Mesothelial cell of epicardium (in vitro differentiated cells): ENCODE results near the gene FLVCR1. TPM values are rescaled to one million over a fixed set of nuclear protein-coding genes. Genes with fewer than 3 reads are reported as not detected.

Experiments used
- DNase-seq, 2 experiments: peaks; one replicate each; pipeline ENCODE4 v3.0.0; 2021; ENCODE audit warnings: low spot score in 2 of 2; ENCODE audit not compliant: unreplicated experiment in 2 of 2
- H3K27ac Mint-ChIP-seq: 2 replicates; pipeline ENCODE4 v1.8.0; 2021; ENCODE audit warnings: mixed read lengths
- H3K27me3 Mint-ChIP-seq: 2 replicates; pipeline ENCODE4 v1.8.0; 2021; ENCODE audit warnings: low read depth, mixed read lengths
- H3K36me3 Mint-ChIP-seq: 2 replicates; pipeline ENCODE4 v1.8.0; 2021; ENCODE audit warnings: mixed read lengths
- H3K4me1 Mint-ChIP-seq: 2 replicates; pipeline ENCODE4 v1.8.0; 2021; ENCODE audit warnings: mixed read lengths
- H3K4me3 Mint-ChIP-seq: 2 replicates; pipeline ENCODE4 v1.8.0; 2021; ENCODE audit warnings: mild to moderate bottlenecking, moderate library complexity, mixed read lengths
- H3K9me3 Mint-ChIP-seq: 2 replicates; pipeline ENCODE4 v1.8.0; 2021; ENCODE audit warnings: mixed read lengths
- CTCF ChIP-seq: fragments of 200-600 bp; sonication (generic); IDR thresholded peaks from one replicate; pipeline ENCODE4 v1.5.0; 2021; ENCODE audit warnings: antibody characterized with exemption; ENCODE audit not compliant: unreplicated experiment
- total RNA-seq: library from RNA; stranded (reverse); gene quantifications from 3 replicates; pipeline ENCODE4 v1.2.1, GENCODE V29; 2021

Gene FLVCR1
- total RNA-seq, 1 donor from 2014 or later, result 21.2 TPM

DNA sequence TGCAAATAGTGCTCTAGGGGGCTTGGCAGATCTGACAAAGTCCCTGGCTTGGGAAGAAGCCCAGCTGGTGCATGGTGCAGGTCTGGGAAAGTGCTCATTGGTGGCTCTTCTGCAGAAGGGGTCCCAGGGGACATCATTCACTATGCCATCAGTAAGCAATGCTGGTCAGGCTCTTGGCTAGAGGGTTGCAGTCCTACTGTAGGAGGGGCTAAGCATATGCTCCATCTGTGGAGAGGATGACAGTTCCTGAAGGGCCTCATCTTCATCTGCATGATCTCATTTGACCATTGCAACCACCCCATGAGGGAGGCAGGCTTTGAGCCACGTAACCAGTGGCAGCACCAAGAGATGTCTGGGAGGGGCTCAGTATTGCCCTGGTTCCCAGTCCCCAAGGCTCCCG, 60.7 kb downstream of the FLVCR1 start:
- no peaks in the 10 kb centered on the region for H3K9me3 Mint-ChIP-seq
- H3K27ac Mint-ChIP-seq, result no peak overlapping the region
- H3K36me3 Mint-ChIP-seq, result no peaks in the 10 kb centered on the region
- H3K4me3 Mint-ChIP-seq, result no peak overlapping the region
- H3K27me3 Mint-ChIP-seq, result peaks cover 8% of the 10 kb centered on the region
- no peak for TF ChIP-seq CTCF
- peaks cover 13% of the 10 kb centered on the region for H3K4me1 Mint-ChIP-seq
- DNase-seq, result no peak

- H3K27me3 Mint-ChIP-seq, result peaks cover 3% of the 10 kb centered on the region
- no peak for TF ChIP-seq CTCF
- no peak for DNase-seq
- H3K36me3 Mint-ChIP-seq, result no peaks in the 10 kb centered on the region
- peaks cover 13% of the 10 kb centered on the region for H3K4me1 Mint-ChIP-seq
- H3K9me3 Mint-ChIP-seq, result no peaks in the 10 kb centered on the region
- no peak overlapping the region for H3K4me3 Mint-ChIP-seq
- H3K27ac Mint-ChIP-seq, result no peak overlapping the region
Measured at GRCh38 chr1:212920246-212920645, 62.2 kb downstream of the FLVCR1 start.

DNA sequence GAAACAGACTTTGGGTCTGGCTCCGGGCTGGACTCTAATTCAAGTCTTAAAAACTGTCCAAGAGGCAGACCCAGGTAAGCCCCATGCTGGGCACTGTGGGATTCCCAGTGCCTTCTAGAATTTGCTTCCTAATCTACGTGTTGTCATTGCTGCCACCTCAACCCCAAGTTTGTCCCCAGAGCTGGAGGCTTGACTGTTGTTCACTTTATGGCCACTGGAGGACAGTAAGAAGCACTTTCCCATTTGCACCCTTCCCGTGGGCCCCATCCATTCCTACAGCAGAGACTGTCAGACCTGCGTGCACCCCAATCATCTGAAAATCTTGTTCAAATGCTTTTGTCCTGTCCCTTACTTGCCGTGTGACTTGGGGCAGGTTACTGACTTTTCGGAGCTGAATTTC, 62.8 kb downstream of the FLVCR1 start:
- Mint-ChIP-seq H3K4me3 (no peak overlapping the region), H3K36me3 (no peaks in the 10 kb centered on the region), H3K9me3 (no peaks in the 10 kb centered on the region), H3K27me3 (peaks cover 3% of the 10 kb centered on the region), H3K27ac (no peak overlapping the region), H3K4me1 (peaks cover 10% of the 10 kb centered on the region)
- no peak for DNase-seq
- no peak for TF ChIP-seq CTCF

DNA sequence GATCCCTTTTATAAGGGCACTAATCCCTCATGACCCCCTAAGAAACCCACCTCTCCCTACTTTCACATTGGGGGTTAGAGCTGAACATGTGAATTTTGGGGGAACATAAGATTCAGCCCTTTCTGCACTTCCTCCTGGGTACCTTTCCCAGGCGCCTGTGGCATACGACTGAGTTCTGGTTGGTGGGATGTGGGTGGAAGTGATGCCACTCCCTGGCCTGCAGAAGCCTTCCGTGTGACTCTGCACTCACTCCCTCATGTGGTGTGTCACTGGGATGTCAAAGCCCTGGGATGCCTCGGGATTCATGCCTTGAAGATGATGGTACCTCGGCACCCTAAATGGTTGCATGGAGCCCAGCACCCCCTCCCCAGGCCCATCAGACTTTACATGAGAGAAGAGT, 63.9 kb downstream of the FLVCR1 start:
- H3K27me3 Mint-ChIP-seq, result peaks cover 1% of the 10 kb centered on the region
- no peak for DNase-seq
- peaks cover 4% of the 10 kb centered on the region for H3K4me1 Mint-ChIP-seq
- no peaks in the 10 kb centered on the region for H3K9me3 Mint-ChIP-seq
- no peak overlapping the region for H3K27ac Mint-ChIP-seq
- no peaks in the 10 kb centered on the region for H3K36me3 Mint-ChIP-seq
- H3K4me3 Mint-ChIP-seq, result no peak overlapping the region
- TF ChIP-seq CTCF, result no peak

DNA sequence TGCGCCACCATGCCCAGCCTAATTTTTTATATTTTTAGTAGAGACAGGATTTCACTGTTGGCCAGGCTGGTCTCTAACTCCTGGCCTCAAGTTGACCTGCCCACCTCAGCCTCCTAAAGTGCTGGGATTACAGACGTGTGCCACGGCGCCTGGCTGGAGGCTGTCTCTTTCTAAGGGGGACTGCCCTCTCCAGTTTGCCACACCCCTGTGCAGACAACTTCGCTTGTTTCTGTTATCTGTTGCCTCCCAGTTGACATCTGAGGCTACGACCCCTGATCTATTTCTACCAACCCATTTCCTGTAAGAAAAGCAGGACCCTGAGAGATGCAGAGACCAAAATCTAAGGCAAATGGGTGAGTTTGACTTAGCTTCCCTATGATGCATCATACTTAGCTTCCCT, 68.3 kb downstream of the FLVCR1 start:
- no peaks in the 10 kb centered on the region for H3K36me3 Mint-ChIP-seq
- no peaks in the 10 kb centered on the region for H3K27me3 Mint-ChIP-seq
- TF ChIP-seq CTCF, result no peak
- H3K9me3 Mint-ChIP-seq, result no peaks in the 10 kb centered on the region
- no peak overlapping the region for H3K4me3 Mint-ChIP-seq
- H3K4me1 Mint-ChIP-seq, result peaks cover 14% of the 10 kb centered on the region
- DNase-seq, result no peak
- no peak overlapping the region for H3K27ac Mint-ChIP-seq
